ENCODE data around the gene FHOD3.

The FHOD3 gene

DNA sequence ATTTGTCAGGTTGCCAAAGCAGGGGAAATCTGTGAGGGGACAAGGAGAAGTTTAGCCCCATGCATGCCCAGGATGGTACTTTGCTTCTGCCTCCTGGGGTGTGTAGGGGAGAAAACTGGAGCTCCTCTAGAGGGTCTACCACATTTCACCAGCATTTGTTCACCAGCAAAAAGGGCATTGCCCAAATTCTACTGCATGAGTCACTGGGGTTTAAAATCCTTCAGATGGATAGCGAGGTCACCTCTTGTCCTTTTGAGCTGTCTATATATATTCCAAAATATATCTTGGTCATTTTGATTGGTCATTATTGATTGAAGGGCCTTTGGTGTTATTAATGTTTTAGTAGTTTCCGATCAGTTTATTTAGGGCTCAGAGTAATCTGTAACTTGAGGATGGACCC lies 18.7 kb downstream of the FHOD3 start:
- in situ Hi-C loops (cut with MboI; ENCODE audit: low sequenced_read_pairs), result no loop called here

GRCh38 chr18:36321658-36322407 lies 24.3 kb downstream of the FHOD3 start:
- in situ Hi-C loops (cut with MboI; ENCODE audit: low sequenced_read_pairs), result no loop called here

GRCh38 chr18:36322408-36322728 lies 24.9 kb downstream of the FHOD3 start:
- in situ Hi-C loops (cut with MboI; ENCODE audit: low sequenced_read_pairs), result no loop called here

DNA sequence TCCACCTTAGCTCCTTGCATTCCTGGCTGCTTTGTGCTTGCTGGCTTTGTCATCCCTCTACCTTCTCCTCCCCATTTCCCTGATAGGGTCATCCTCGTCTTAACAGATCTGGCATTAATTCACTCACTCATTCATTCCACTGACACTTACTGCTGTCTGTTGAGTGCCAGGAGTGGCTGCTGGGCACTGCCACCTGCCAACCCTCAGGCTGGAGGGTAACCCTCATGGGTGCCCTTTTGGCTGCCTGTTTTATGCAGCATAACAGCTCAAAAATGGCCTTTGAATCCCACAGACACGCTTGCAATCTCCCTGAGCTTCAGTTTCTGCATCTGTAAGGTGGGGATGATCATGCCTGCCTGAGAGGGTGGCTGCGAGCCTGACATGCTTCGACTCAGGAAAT lies 25.2 kb downstream of the FHOD3 start:
- in situ Hi-C loops (cut with MboI; ENCODE audit: low sequenced_read_pairs), result no loop called here

DNA sequence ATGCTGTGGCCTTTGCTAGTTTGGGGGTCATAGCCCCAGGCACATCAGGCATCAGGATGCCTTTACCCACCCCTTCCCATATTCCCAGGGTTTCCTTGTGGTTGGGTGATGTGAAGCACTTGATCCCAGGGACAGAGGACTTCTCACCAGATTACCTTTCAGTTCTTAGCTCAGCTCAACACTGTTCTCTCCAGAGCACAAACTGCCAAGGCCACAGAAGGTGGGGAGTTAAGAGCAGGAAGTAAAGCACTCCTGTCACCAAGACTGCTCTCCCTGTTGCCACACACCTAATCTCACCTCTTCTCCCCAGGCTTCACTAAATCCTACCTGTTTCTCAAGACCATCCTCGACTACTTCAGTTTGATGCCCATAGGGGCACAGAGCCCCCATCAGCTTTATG lies 25.9 kb downstream of the FHOD3 start:
- in situ Hi-C loops (cut with MboI; ENCODE audit: low sequenced_read_pairs), result no loop called here

DNA sequence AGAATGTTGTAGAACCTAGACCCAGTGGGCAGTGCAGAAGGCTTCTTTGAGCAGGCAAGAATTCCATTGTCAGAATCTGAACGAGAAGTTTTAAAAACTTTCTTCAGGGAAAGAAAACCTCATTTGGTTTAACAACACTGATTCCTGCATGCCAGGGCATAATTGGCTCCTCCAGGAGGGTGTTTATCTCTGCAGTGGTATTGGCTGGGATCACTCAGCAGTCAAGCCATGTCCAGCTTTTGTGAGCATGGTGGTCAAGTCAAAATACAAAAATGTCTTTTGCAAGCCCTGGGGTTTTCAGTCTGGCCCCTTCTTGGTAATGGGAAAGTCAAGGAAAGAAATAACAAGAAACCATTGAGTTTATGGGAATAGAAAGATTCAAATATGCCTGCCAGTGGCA lies 28.3 kb downstream of the FHOD3 start:
- in situ Hi-C loops (cut with MboI; ENCODE audit: low sequenced_read_pairs), result no loop called here

DNA sequence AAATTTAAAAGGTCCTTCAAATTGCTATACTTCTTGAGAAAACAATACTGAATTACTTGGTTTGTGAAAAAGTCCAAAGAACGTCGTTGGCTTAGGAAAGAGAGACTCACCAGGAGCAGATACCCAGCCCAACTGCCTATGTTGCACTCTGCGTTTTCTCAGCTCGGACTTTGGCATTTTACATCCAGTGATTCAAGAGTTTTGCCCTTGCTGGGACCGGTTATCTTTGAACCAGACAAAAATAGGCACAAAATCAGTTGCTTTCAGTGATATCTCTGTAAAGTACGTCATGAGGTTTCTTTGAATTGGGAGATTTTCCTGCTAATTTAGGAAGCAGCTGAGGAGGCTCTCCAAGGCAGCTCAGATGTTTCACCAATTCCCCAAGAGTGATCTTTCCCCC lies 29.3 kb downstream of the FHOD3 start:
- in situ Hi-C loops (cut with MboI; ENCODE audit: low sequenced_read_pairs), result no loop called here

GRCh38 chr18:36327352-36328316 lies 30.1 kb downstream of the FHOD3 start:
- in situ Hi-C loops (cut with MboI; ENCODE audit: low sequenced_read_pairs), result no loop called here

GRCh38 chr18:36328385-36328858 lies 30.9 kb downstream of the FHOD3 start:
- in situ Hi-C loops (cut with MboI; ENCODE audit: low sequenced_read_pairs), result no loop called here

DNA sequence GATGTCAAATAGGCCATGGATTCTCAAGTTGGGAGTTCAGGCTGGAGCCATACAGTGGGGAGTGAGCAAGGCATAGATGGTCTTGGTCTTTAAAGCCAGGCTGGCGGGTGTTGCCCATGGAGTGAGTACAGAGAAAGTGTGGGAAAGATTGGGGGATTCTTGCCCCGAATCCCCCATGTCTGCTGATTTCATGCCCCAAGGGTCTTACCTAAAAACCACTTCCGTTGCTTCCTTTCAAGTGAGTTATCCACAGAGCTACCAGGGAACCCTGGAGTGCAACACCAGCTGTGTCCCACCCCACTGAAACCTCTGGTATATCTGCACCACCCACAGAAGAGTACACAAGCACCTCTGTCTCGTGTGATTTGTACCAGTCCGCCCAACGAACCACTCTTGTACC lies 31.4 kb downstream of the FHOD3 start:
- in situ Hi-C loops (cut with MboI; ENCODE audit: low sequenced_read_pairs), result no loop called here

DNA sequence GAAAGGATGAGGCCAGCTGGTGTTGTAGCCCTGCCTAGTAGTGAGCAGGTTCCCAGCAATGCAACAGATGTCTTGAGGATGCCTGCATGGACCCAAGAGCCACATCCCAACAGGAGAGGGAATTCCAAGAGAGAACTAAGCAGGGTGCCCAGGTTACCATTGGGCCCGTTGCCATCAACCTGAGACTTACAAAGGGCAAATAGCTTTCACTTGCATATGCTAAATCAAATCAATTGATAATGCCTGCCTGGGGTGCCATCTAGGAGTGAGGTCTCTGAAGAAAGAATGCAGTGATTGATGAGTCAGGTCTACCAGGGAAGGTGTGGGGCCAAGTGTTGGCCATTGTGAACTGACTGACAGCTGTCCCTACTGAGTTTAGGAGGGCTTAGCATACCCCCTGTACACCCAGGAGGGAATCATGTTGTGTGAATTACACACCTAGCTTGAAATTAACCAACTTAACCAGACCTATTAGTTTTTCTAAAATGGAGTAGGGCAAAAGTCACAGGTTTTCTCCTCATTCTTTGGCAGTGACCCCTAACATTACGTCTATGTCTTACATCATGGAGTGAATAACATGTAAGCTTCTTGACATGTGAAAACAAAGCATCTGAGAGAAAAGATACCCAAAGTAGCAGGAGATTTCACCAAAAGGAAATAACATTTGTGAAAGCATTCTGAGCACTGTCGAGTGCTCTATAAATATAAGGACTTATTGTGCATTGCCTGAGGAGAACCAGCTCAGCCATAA lies 32.3 kb downstream of the FHOD3 start:
- in situ Hi-C loops (cut with MboI; ENCODE audit: low sequenced_read_pairs), result no loop called here

DNA sequence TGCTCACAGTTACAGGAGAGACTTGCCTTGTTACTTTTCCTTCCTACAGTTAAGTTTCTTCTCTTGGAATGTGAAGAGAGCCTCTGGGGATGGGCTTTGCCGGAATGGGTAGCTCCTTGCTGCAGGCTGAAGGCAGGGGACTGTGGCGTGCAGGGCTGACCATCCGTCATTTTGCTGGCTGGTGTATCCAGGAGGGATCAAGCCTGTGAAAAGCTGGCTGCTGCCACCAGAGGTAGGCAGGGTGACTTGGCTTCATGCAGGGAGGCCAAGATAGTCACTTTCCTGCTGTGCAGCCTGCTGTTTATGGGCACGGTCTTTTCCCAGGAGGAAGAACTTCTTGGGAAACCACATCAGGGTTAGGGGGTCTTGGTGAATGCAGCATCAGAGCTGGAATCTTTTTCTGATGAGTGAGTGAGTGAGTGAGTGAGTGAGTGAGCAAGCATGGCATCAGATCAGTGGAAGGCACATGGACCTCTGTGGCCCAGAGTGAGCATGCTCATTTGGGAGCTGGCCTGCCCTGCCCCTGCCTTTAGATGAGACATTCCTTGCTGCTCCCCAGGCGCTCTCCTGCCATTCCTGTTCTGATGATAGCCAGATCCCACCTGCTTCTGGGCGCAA lies 33.0 kb downstream of the FHOD3 start:
- in situ Hi-C loops (cut with MboI; ENCODE audit: low sequenced_read_pairs), result no loop called here

- in situ Hi-C loops (cut with MboI; ENCODE audit: low sequenced_read_pairs), result no loop called here
These were observed 34.0 kb downstream of the FHOD3 start for GRCh38 chr18:36331521-36331971.

GRCh38 chr18:36333414-36333813 lies 35.9 kb downstream of the FHOD3 start:
- in situ Hi-C loops (cut with MboI; ENCODE audit: low sequenced_read_pairs), result no loop called here

GRCh38 chr18:36334798-36335197 lies 37.3 kb downstream of the FHOD3 start:
- in situ Hi-C loops (cut with MboI; ENCODE audit: low sequenced_read_pairs), result no loop called here

DNA sequence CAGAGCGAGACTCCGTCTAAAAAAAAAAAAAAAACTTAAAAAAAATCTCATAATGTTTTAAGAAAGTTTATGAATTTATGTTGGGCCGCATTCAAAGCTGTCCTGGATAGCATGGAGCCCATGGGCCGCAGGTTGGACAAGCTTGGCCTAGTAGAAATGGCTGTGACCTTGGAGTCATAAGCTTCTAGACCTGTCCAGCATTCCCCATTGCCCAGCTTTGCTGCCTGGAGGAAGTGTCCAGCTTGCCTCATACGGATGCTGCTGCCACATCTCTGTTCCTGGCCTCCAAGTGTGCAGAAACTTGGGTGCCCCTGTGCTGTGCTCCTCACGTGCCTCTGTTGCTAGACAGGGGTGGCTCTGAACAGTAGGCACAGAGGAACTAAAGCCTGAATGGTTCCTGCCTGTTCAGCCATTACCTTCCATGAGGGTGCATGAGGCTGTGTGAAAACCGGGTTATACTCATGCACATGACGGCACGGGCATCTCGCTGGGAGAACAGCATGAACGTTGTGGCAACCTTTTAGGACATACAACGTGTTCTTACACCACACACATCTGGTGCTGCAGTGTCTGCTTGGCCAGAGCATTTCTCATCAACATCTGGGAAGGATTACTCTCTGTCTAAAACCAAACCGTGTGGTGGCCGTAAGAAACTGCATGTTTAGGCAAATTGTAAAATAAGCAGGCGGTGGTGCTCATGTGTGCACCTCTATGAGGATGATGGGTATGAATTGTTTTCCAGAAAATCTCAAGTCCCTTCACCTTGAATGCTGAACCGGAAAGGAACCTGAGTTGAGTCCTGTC lies 38.2 kb downstream of the FHOD3 start:
- in situ Hi-C loops (cut with MboI; ENCODE audit: low sequenced_read_pairs), result no loop called here

DNA sequence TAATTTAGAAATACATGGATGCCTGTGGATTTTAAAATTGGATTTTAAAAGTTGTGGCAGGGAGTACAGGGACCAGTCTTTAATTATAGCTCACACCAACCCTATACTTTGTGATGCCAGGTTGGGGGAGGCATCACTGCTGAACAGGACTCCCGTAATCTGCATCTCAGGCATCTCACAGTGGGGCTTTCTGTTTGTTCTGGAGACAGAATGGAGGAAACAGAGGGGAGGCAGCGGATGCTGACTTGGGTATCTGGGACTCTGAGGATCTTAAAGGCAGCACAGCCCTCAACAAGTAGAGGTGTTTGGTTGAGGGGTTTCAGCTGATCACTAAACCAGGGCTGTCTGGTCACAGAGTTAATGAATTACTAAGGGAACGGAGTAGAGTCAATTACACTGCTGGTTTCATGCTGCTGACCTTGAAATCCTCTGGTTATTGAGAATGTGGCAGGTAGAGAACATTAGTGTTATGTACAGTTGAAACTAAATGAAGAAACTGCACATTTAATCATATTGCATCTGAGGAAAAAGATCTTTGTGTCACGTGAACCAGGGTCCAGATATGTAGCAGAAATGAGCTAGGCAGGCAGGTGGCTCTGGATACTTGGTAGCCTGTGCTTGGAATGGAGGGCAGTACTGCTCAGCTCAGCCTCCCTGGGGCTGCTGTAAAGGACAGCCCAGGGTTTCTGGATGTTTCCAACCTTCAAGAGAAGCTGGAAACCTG lies 40.3 kb downstream of the FHOD3 start:
- in situ Hi-C loops (cut with MboI; ENCODE audit: low sequenced_read_pairs), result no loop called here

DNA sequence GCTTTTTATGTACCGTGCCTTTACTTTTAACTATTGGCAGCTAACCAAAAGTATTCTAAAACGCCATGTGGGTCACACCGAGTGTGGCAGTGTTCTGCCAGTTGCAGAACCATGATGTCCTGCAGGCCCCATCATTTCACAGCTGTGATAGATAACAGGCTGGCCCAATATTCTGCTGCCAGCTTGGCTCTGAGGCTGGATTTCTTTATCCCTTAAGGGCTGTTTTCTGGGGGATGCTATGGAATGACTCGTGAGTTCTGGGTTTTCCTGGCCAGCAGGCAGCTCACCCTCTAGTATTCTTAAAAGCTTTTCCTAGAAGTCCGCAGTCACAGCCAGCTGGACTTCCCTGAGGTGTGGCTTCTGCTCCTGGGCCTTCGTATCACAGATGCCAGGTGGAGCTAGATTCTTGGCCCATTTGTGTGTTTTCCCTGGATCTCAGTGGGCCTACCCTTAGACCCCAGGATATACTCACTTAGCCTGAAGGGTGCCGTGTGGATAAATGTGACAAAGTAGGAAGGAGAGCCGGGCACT lies 41.0 kb downstream of the FHOD3 start:
- in situ Hi-C loops (cut with MboI; ENCODE audit: low sequenced_read_pairs), result no loop called here

DNA sequence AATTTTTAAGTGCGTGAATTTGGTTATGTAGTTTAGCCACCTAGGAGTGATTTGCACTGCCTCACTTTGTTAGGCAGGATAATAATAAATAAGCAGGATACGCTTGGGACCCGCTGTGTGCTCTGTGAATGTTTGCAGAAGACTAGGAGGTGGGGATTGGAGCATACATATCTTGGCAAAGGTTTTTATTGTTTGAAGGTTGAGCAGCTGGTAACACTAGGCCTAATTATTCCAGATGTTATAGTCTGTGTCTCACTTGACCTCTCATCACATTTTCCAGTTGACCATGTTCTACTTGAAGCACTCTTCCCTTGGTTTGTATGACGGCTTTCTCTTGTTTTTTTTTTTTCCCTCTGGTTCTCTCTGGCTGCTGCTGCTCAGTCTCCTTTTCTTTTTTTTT lies 42.7 kb downstream of the FHOD3 start:
- in situ Hi-C loops (cut with MboI; ENCODE audit: low sequenced_read_pairs), result no loop called here

Data from HL-60/S4 (cell line).